GM19438 (cell line): ENCODE results near the gene CCL17.
A peak's percentile ranks its signal among the peaks of the same experiment; 100 is the strongest.
"Not testable (repeated sequence)": the region's sequence is repeated elsewhere in the genome, so short reads cannot be mapped to it uniquely, and the experiment has no call there.

ENCODE experiments used
- ATAC-seq: cut with Tn5 transposase; IDR thresholded peaks from one replicate; pipeline ENCODE4 v1.9.1; 2021; ENCODE audit warnings: low read depth; ENCODE audit not compliant: unreplicated experiment

Gene CCL17

DNA sequence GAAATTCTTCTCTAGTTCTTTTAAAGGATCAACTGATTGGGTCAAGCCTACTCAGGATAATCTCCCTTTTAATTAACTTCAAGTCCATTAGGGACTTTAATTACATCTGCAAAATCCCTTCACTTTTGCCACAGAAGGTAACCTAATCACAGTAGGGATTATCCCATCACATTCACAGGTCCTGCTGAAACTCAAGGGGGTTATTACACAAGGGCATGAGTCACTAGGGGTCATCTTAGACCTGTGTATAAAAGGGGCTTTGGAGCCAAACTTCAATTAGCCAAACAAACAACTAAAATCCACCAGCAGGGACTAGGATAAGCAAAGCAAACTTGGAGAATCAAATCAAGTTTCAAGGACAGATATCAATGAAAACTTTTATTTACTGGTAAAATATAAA lies 23.3 kb downstream of the CCL17 start:
- ATAC-seq: no peak

DNA sequence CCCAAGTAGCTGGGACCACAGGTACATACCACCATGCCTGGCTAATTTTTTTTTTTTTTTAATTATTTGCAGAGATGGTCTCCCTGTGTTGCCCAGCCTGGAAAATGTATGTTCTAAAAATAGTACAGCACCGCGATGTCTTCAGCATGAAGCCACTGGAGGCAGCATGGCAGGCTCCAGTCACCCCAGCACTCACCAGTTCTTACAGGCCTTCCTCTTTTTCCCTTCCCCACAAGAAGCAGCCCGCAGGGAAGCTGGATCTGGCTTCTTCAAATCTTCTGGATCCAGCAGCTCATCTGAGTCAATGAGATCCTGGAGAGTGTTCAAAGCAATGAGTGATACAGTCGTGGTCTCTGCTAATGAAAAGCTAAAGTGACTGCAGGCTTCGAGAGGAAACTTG lies 26.4 kb downstream of the CCL17 start:
- no peak for ATAC-seq

DNA sequence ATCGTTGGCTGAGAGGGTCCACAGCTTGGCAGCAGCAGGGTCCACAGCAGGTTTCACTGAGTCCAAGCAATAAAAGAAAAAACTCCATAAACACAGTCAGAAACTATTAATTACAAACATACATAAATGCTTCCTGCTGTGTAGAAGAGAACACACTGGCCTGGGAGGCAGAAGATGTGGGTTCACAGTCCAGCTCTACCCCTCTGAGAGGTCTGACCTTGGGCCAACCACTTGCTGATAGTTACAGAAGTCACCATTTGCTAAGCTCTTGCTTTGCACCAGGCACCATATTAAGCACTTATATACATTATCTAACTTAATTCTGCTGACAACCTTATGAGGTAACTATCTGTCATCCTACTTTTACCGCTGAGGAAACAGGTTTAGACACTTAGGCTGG lies 27.9 kb downstream of the CCL17 start:
- ATAC-seq: no peak

DNA sequence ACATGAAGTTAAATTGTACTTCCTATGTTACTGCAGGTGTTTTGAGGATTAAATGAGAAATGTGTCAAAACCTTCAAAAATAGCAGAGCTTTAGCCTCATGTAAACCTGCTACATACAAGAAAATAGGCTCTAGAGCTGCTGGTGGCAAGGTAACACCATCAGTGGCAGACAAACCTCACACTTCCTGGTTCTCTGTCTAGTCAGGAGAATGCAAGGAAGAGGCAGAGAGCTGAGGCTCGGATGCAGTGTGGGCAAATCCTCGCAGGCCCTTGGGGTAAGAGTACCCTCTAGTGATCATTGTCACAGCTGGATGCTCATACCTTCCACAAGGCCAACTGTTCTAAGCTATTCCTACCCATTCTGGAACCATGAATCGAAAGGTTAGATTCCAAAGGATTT lies 28.4 kb downstream of the CCL17 start:
- no peak for ATAC-seq

DNA sequence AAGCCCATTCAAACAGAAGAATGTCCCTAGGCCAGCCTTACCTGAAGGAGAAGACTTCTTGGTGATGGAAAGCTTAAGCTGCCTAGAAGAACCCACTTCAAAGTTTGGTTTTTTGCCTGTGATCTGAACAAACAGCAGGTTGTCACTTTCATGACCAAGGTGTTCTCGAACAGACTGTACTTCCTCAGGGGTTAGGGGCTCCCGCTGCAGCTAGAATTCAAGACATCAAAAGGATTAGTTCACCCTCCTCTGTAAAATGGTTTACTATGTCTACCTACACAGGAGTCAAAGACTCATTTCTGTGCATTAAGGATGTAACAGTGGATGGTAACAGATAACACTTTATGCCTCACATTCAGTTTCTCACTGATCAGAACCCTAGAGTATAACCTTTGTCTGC lies 29.4 kb downstream of the CCL17 start:
- ATAC-seq: no peak

DNA sequence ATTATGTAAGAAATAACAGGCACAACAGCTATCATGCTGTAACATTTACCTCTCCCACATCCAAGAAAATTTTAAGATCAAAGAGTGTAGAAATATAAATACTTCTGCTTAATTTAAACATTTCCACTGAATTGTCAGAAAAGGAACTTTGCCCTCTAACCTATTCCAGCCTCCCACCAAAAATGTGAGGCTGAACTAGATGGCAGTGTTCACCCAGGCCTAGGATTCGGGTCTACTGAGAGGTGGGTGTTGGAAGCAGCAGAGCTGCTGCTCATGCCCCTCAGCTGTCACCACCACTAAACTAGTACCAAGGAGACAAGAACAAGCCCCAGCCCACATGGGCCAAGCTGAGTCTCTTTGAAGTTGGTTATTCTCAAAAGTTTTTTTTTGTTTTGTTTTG lies 31.3 kb downstream of the CCL17 start:
- no peak for ATAC-seq

DNA sequence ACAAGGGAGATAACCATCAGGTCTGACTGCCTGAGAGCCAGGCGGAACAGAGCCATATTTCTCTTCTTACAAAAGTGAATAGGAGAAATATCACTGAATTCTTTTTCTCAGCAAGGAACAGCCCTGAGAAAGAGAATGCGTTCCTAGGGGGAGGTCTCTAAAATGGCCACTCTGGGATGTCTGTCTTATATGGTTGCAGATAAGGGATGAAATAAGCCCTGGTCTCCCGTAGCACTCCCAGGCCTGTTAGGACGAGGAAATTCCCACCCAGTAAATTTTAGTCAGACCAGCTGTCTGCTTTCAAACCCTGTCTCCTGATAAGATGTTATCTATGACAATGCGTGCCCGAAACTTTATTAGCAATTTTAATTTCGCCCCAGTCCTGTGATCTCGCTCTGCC lies 35.4 kb downstream of the CCL17 start:
- ATAC-seq: not testable (repeated sequence)

DNA sequence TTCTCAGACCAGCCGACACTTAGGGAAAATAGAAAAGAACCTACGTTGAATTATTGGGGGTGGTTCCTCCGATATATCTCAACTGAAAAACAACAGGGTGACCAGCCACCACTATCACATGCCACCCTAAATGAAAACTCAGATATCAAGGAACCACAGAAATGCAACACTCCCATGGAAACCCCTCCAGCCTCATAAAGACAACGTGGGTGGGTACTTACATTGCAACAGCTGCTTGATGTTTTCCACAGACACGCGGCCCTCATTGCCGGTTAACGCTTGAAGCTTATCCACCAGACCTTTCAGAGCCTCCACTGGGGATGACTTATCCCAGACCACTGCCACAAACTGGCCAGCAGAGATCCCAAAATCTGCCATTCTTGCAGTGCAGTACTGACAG lies 36.0 kb downstream of the CCL17 start:
- ATAC-seq: not testable (repeated sequence)

DNA sequence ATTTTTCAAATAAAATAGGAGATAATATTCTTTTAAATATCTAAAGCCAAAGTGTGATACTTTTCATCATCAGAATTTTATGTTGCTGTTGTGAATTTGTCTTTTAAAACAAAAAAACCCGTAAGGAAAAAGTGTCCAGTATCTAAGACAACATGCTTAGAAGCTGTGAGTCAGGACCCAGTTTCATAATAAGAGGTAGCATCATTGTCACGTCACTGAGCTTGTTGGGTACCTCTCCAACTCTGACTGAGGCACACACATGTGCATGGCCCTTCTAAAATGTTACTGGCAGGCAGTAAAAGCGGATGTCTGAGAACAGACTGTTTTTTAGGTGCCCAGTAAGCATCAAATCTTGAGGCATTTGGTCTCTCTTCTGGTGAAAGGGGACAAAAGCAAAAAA lies 40.1 kb downstream of the CCL17 start:
- ATAC-seq: no peak

DNA sequence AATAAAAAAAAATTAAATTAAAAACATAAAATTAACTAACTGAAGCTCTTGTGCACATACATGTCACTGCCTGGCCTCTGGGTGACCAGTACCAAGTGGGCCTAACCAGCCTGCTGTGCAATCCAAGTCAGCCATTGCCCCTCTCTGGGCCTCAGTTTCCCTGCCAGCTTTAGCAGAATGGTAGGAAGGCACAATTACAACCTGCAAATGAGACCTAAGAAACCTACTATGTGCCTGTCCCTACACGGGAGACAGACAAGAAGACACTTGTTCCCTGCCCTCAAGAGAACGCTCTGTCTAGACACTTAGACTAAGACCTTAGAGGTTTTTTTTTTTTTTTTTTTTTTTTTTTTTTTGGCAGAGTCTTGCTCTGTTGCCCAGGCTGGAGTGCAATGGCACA lies 40.9 kb downstream of the CCL17 start:
- no peak for ATAC-seq

DNA sequence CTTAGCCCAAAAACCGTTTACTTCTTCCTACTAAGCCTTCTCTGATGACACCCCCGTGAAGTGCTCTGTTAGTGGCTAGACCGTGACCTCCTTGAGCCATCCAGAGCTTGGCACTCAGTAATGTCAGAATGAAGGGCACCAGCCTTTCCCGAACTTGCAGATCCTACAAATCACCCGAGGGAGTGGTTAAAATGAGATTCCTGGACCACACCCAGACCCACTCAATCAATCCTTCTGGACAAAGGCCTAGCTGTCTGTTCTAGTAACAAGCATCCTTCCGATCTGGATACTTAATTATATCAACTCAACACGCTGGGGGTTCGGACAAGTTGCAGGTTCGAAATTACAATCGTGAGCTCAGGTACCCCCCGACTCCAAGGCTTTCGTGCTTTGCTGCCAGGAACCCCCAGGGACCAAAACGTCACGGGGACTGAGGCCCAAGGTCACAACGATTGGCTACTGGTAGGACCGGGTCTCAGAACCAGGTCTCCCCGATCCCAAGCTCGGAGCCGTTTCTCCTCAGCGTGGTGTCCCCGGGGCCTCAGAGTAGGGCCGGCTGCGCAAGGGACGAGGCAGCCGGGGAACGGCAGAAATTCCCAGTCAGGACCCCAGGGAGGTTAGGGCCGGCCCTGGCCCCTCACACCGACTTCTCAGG lies 42.1 kb downstream of the CCL17 start:
- ATAC-seq: peak; percentile 40

DNA sequence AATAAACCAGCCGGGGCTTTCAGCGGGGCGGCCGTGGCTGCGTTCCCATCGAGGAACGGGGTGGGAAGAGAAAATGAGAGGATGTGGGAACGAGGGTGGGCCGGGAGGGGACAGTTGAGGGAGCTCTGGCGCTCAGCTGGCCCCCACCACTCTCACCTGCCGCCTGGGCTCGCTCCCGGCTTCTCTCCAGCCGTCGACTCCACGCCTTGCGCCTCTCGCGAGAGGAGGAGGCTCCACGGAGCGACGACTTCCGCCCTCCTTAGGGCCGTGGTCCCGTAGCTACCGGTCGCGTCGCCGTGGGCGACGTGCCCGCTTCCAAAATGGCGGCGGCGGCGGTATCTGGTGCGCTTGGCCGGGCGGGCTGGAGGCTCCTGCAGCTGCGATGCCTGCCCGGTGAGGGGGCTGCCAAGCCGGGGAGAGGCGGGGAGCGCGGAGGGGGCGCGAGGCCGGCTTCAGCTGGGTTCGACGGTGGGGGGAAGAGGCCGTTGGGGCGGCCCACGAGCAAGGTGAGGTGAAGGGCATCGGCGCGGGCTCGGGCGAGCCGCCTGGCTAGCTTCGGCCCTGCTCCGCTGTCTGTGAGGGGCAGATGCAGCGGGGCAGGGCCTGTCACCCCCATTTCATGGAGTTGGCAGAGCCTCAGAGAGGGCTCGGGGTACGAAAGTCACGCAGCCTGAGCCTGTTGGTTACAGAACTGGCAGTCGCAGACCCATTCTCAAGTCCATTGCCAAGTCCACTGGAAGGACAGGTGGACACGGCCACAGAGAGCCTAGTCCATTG lies 42.8 kb downstream of the CCL17 start, which contains the start of the genes CIAPIN1 and COQ9:
TSS of gene CIAPIN1 (minus strand) at position 200 of the 777 bp plus-strand sequence. CDS start 6,457 bp downstream, outside the sequence.
TSS of gene COQ9 (plus strand) at position 294 of the 777 bp plus-strand sequence. CDS start at position 321, 27 bp downstream.
- ATAC-seq: peak; percentile 98

DNA sequence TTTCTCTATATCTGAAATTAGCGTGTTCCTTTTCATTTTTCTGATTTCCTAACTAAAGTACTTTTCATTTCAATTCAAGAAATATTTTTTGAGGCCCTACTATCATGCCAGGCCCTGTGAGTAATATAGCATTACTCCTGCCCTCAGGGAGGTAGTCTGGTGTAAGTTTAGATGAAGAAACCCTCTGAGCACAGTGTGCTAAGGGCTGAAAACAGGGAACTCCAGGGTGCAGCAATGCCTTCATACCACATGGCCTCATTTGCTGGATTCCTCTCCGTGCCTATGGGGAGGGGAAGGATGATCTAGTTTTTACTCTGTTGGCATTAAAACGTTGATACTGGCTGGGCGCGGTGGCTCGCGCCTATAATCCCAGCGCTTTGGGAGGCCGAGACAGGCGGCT lies 47.5 kb downstream of the CCL17 start:
- ATAC-seq: no peak

DNA sequence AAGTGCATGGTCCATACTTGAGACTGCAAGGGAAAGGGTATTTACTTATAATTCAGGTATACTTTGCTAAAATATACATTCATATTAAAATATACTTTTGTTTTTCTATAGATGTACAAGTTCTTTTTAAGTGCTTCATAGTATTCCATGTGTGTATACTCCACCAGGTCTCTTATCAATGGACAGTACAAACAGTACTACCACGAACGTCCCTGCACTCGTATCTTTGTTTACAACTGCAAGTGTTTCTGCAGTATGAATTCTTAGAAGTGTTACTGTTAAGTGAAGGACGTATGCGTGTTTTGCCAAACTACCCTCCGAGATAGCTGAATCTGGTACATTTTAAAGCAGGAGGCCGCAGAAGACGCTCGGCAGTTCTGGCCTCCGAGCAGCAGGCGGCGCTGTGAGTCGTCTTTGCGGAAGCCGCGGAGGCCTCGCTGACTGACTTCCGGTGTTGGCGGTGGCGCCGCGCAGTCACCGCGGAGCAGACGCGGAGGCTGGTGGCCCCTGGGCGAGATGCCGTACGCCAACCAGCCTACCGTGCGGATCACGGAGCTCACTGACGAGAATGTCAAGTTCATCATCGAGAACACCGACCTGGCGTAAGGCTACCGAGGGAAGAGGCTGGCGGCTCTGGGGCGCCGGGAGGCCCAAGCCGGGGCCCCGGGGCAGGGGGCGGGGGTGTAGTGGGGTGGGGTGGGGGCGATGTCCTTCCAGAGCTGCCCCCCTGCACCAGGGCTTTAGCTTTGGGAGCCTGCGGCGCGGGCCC lies 57.8 kb downstream of the CCL17 start, which contains the start of gene POLR2C:
TSS of gene POLR2C (plus strand) at position 471 of the 769 bp plus-strand sequence. CDS start at position 517, 46 bp downstream.
- peak; percentile 87 for ATAC-seq

DNA sequence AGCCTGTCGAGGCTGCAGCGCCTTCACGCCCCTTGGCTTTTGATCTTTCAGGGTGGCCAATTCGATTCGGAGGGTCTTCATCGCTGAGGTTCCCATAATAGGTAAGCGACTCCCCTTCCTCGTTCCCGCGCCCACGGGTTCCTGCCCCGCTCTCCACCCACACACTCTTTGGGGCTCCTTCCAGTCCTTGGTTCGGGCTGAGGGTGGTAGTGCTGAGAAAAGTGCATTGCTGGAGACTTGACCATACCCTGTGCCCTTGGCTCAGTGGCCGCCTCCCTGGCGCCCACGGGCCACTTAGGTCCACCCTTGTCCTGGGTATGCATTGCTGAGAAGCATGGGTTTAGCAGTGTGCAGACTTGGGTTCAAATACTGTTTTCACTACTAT lies 58.4 kb downstream of the CCL17 start:
- ATAC-seq: no peak

DNA sequence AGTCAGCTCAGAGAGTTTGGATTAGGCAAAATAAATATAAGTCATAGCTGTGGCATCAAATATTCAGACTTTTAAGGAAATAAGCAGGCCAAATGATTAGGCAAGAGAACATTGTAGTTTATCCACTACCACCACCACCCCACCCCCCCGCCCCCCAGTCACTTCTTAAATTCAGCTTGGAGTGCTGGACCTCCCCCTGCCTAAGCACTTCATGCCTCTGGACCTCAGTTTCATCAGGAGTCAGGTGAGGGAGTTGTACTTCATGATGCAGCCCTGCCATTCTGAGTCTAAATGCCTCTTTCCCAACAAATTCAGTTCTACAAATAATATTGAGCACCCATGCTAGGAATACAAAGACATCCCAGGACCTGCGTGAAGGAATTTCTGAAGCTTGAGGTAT lies 60.0 kb downstream of the CCL17 start:
- no peak for ATAC-seq
